ENCODE results near the gene KCNG3.
"Not testable (repeated sequence)": the region's sequence is repeated elsewhere in the genome, so short reads cannot be mapped to it uniquely, and the experiment has no call there.

Gene KCNG3

DNA sequence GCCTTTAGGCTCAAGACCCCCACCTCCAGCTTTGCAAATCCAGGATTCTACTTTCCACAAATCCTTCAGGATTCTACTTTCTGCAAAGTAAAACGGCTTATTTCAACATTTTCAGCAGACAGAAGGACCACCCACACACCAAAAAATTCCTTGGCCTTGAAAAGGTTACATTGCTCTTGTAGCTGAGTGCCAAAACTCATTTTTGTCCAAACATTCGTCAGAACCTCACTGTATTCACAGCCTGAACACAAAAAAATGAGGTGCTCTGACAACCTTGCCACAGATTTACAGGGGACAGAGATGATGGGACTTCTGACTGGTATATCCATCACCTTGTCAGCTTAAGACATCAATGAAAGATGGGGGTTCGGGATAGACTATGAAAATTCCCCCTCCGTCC, 69.7 kb downstream of the KCNG3 start:
- DNase-seq, result no peak

DNA sequence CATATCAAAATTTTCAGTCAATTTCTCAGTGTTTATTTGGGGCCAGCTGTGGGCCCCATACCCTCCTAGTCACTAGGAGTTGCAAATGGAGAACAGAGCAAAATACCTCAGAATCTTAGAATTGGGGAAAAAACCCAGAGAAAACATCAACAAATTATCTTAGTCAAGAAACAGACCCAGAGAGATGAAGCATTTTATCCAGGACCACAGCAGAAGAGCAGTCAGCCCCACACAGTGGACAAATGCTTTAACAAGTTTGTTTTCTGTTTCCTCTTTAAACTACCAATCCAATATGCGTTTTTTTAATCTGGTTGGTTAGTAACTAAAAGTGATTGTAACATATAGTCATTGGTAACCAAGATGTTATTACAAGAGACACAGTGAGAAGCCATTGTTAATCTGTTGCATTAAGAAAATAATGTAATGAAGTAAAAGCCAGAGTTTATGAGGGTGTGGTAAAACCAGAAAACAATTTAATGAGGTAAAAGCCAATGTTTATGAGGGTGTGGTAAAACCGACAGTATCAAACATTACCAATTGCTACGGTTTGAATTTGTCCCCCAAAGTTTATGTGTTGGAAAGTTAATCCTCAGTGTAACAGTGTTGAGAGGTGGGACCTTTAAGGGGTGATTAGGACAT, 72.1 kb downstream of the KCNG3 start:
- DNase-seq, result no peak

DNA sequence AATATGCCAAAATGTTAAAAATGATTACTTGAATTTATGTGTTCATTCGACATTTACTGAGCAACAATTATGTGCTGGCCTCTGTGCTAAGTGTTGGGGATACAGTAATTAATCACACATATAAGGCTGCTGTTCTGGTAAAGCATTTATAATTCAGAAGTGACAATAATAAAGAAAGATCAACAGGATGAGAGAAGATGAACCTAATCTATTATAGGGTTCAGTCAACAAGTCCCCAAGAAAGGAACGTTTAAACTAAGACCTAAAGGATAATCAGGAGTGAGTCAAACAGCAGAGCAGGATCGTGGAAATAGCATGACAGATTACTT, 72.7 kb downstream of the KCNG3 start:
- no peak for DNase-seq

DNA sequence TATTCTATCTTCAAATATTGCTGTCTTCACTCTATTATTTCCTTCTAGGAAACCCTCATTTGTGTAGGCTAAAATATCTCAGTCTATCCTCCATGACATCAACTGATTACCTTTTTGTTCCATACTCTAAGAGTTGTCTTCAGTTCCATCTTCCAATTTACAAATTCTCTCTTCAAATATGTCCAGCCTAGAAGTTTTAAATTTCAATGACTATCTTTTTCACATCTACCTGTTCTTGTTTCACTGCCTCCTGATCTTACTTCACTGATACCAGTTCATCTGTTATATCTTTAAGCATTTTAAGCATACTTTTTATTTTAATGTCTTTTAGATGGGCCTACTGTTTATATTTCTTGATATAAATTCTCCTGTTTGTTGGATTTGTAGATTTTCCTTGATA, 79.1 kb downstream of the KCNG3 start:
- no peak for DNase-seq

DNA sequence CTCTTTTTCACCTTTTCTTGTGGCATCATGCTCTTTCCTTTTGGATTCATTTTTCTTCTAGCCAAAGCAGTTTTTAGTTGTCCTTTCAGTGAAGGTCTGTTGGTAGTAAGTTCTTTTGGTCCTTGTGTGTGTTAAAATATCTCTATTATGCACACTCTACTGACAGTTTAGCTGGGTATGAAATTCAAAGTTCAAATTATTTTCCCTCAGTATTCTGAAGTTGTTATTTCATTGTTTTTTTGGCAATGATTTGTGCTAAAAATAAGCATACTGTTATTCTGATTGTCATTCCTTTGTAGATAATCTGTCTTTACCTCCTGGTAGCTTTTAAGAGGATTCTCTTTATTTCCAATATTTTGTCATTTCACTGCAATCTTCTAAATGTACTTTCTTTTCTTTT, 79.6 kb downstream of the KCNG3 start:
- no peak for DNase-seq

DNA sequence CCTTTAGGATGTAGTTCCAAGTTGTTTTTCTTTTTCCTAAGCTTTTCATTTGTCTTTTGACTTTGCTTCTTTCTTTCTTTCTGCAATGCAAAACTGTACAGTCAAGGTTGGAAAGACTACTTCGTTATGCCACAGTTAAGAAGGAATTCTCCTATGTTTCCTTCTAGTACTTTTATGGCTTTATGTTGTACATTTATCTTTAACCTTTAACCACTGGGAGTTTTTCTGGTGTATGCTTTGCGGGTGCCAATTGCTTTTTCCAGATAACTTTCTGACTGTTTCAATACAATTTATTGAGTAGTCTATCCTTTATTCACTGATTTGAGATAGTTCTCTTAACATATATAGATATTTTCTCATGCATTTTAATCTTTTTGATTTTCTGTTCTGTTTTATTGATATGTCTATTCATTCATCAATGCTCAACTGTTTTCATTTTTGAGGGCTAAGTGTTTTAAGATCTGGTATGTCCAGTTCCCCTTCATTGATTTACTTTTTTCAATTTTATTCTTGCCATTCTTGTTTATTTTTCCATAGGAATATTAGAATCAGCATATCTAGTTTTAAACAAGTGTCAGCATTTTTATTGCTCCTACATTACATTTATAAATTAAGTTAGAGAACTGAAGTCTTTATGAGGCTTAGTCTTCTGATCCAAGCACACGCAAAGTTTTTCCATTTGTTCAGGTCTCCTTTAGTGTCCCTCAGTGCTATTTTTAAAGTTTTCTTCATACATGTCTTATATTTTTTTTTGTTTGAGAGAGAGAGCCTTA, 82.9 kb downstream of the KCNG3 start:
- DNase-seq, result no peak

DNA sequence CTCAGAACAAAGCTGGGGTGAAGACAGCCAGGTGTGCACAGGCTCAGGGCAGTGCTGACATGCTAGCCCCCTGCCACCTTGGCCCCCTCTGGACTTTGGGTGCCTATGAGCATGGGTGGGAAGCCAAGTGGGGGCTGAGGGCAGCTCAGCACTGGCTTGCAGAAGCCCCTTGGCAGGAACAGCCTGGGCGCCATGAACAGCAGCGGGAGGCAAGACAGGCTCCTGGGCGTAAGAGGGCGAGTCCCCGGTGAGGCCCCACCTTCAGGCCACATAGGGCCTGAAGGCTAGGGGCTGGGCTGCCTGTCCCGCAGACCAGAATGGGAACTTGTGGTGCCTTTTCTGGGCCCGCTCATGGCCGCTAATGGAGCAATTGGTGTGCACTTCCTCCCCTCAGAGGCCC, 85.8 kb downstream of the KCNG3 start:
- no peak for DNase-seq

DNA sequence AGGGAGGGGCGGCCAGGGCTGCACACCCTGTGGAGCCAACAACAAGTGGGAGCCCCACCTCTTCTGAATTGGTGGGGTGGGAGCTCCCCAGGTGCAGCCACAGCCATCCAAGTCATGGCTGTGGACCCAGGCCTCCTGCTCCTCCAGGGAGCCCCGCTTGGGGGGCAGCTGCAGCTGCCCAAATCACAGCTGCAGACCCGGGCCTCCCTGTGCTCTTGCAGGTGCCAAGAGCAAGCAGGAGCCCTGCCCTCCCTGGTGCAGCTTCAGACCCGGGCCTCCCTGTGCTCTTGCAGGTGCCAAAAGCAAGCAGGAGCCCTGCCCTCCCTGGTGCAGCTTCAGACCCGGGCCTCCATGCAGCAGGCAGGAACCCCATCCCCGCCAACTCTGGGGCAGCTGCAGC, 86.3 kb downstream of the KCNG3 start:
- DNase-seq, result no peak

DNA sequence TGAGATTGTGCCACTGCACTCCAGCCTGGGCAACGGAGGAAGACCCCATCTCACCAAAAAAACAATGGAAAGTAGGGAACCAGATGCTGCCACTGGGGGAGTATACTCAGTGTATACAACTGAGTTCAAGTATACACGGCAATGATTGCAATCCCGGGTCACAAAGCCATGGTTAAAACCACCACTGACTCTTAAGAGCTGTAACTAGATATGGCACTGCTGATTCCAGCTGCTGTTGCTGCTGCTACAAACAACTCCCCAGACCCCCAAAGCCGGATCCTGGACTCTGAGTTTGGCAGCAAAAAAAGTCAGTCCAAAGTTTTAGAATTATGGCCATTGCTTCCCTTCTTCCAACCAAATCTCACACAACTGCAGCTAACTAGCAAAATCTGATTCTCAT, 89.1 kb downstream of the KCNG3 start:
- DNase-seq, result no peak

DNA sequence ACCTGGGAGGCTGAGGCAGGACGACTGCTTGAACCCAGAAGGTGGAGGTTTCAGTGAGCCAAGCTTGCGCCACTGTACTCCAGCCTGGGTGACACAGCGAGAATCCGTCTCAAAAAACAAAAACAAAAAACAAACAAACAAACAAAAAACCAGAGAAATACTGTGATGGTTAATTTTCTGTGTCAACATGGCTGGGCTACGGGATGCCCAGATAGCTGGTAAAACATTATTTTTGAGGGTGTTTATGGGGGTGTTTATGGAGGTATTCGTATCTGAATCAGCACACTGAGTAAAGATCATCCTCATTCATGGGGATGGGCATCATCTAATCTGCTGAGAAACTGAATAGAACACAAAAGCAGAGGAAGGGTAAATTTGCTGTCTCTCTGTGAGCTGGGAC, 92.0 kb downstream of the KCNG3 start:
- DNase-seq, result no peak

DNA sequence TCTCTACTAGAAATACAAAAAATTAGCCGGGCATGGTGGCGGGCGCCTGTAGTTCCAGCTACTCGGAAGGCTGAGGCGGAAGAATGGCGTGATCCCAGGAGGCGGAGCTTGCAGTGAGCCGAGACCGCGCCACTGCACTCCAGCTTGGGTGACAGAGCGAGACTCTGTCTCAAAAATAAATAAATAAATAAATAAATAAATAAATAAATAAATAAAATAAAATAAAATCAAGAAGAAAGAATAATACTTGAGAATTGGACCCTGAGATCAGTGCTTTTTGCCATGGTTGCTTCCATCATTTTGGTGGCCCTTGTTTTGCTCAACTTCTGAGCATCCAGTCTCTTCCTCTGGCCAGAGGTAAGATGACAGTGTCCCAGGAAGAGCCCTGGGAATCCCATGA, 95.7 kb downstream of the KCNG3 start:
- not testable (repeated sequence) for DNase-seq

DNA sequence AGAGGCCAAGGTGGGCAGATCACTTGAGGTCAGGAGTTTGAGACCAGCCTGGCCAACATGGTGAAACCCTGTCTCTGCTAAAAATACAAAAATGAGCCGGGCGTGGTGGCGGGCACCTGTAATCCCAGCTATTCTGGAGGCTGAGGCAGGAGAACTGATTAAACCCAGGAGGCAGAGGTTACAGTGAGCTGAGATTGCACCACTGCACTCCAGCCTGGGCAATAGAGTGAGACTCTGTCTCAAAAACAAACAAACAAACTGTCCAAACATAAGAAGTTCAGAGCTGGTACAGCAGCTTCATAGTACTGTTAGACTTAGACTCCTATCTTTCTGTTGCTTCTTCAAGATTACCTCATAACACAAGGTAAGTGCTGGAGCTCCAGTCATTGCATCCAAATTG, 100.5 kb downstream of the KCNG3 start:
- not testable (repeated sequence) for DNase-seq

DNA sequence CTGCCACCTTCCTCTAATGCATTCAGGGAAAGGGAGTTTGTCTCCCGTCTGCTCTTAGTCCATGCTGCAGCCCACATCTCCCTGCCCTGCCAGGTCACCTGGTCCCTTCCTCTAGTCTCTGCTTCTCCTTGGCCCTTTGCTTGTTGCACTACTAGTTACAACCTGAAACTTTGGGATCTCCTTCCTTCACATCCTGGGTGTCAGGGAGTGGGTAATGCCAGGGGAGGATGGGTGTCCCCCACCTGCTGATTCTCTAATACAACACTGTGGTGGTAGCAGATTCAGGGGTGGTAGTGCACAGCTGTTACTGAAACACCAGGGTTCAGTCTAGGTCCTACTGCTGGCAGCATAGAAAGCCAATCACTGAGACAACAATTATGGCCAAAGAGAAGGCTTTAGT, 101.6 kb downstream of the KCNG3 start:
- no peak for DNase-seq

Measured in stimulated activated naive CD4-positive, alpha-beta T cell treated with Interleukin-2 at 50 U/mL for 16 hours (primary cell).